CD14-positive monocyte (primary cell): ENCODE measurements around the gene ROBO1. TPM values are rescaled to one million over a fixed set of nuclear protein-coding genes. Genes with fewer than 3 reads are reported as not detected.

Experiments used
- DNase-seq, 3 donors: peaks; one replicate each; pipeline ENCODE4 v3.0.0-alpha.2; 2011 to 2022
- H2AFZ ChIP-seq: 2 replicates; pipeline ENCODE4 v1.6.0; 2012; ENCODE audit warnings: mild to moderate bottlenecking, low read depth, low read length, inconsistent platforms; ENCODE audit not compliant: insufficient read depth, poor library complexity, severe bottlenecking
- H3K27ac ChIP-seq, 2 donors: 1 replicate in 1 of 2; 2 replicates in 1 of 2; pipeline ENCODE4 v1.5.1; 2012 to 2013; ENCODE audit warnings: low read length in 2 of 2, control low read depth in 1 of 2, inconsistent platforms in 1 of 2, low read depth in 1 of 2, mild to moderate bottlenecking in 1 of 2
- H3K27me3 ChIP-seq, 2 donors: one replicate each; pipeline versions ENCODE4 v1.6.0 to v1.6.1; 2011 to 2013; ENCODE audit warnings: low read length in 2 of 2; ENCODE audit not compliant: control insufficient read depth in 2 of 2, insufficient read depth in 2 of 2
- H3K36me3 ChIP-seq, 2 donors: replicated peaks in 1 of 2; 1 replicate in 1 of 2; 2 replicates in 1 of 2; pipeline versions ENCODE4 v1.5.1 to v1.6.1; 2012 to 2013; ENCODE audit warnings: low read length in 2 of 2, control low read depth in 1 of 2, inconsistent platforms in 1 of 2, mild to moderate bottlenecking in 1 of 2; ENCODE audit not compliant: insufficient read depth in 2 of 2, control insufficient read depth in 1 of 2
- H3K4me1 ChIP-seq, 2 donors: 1 replicate in 1 of 2; 2 replicates in 1 of 2; pipeline versions ENCODE4 v1.5.1 to v1.6.1; 2012 to 2013; ENCODE audit warnings: low read length in 2 of 2, control low read depth in 1 of 2, inconsistent platforms in 1 of 2, mild to moderate bottlenecking in 1 of 2, moderate library complexity in 1 of 2; ENCODE audit not compliant: insufficient read depth in 2 of 2, control insufficient read depth in 1 of 2
- H3K4me2 ChIP-seq: replicated peaks from 2 replicates; pipeline ENCODE3; 2012; ENCODE audit warnings: low read length, moderate library complexity, mild to moderate bottlenecking; ENCODE audit not compliant: poor library complexity, severe bottlenecking; ENCODE audit errors: extremely low read depth
- H3K4me3 ChIP-seq, 3 experiments: fragments of 200-600 bp in 1 of 3; sonication (generic) in 1 of 3; replicated peaks in 1 of 3; 1 replicate in 2 of 3; 2 replicates in 1 of 3; pipeline ENCODE4 v1.5.1; 2011 to 2013; ENCODE audit warnings: low read length in 3 of 3, mild to moderate bottlenecking in 3 of 3, control low read depth in 2 of 3, low read depth in 2 of 3, inconsistent platforms in 1 of 3, moderate library complexity in 1 of 3
- H3K79me2 ChIP-seq: 2 replicates; pipeline ENCODE4 v1.6.0; 2012; ENCODE audit warnings: mild to moderate bottlenecking, control low read depth, inconsistent platforms, low read length, moderate library complexity; ENCODE audit not compliant: insufficient read depth
- H3K9ac ChIP-seq: 2 replicates; pipeline ENCODE4 v1.6.0; 2017; ENCODE audit warnings: low read length, mild to moderate bottlenecking; ENCODE audit not compliant: insufficient read depth, poor library complexity, severe bottlenecking
- H3K9me3 ChIP-seq, 2 donors: replicated peaks in 1 of 2; 1 replicate in 1 of 2; 2 replicates in 1 of 2; pipeline versions ENCODE4 v1.5.1 to v1.6.1; 2012 to 2013; ENCODE audit warnings: low read length in 2 of 2, control low read depth in 1 of 2; ENCODE audit not compliant: control insufficient read depth in 1 of 2, insufficient read depth in 1 of 2
- H4K20me1 ChIP-seq: 2 replicates; pipeline ENCODE4 v1.6.0; 2012; ENCODE audit warnings: mild to moderate bottlenecking, low read length, control low read depth, moderate library complexity; ENCODE audit not compliant: insufficient read depth
- H3K27ac Mint-ChIP-seq, 7 donors: one replicate each; pipeline ENCODE4 v1.8.0; 2020; ENCODE audit warnings: mild to moderate bottlenecking in 7 of 7, mixed read lengths in 7 of 7, moderate library complexity in 6 of 7, inconsistent platforms in 2 of 7
- H3K27me3 Mint-ChIP-seq, 3 donors: one replicate each; pipeline ENCODE4 v1.8.0; 2021 to 2022; ENCODE audit warnings: low read depth in 3 of 3, mild to moderate bottlenecking in 3 of 3, mixed read lengths in 3 of 3, moderate library complexity in 3 of 3, inconsistent platforms in 1 of 3
- H3K36me3 Mint-ChIP-seq, 2 donors: one replicate each; pipeline ENCODE4 v1.8.0; 2020; ENCODE audit warnings: mixed read lengths in 2 of 2, inconsistent platforms in 1 of 2, mild to moderate bottlenecking in 1 of 2
- H3K4me1 Mint-ChIP-seq: one replicate; pipeline ENCODE4 v1.8.0; 2020; ENCODE audit warnings: mild to moderate bottlenecking, mixed read lengths
- H3K4me3 Mint-ChIP-seq, 2 donors: one replicate each; pipeline ENCODE4 v1.8.0; 2020; ENCODE audit warnings: mild to moderate bottlenecking in 2 of 2, mixed read lengths in 2 of 2, moderate library complexity in 1 of 2
- H3K9me3 Mint-ChIP-seq, 7 donors: one replicate each; pipeline ENCODE4 v1.8.0; 2020 to 2022; ENCODE audit warnings: mixed read lengths in 7 of 7, mild to moderate bottlenecking in 6 of 7, moderate library complexity in 6 of 7, inconsistent platforms in 2 of 7
- CTCF ChIP-seq: fragments of 200-600 bp; IDR thresholded peaks from one replicate; pipeline ENCODE4 v1.8.0; 2022; ENCODE audit warnings: antibody characterized with exemption, mild to moderate bottlenecking
- WGBS: methylation state at CpG from one replicate; pipeline ENCODE4 v1.1.5; 2013; ENCODE audit warnings: missing lambda C conversion rate; ENCODE audit not compliant: insufficient coverage; 5-methylcytosine and 5-hydroxymethylcytosine counted together
- intact Hi-C, 2 donors: fragments of 100-400 bp; cut with micrococcal nuclease; formaldehyde crosslinking; loops; one replicate each; pipeline versions ENCODE4 v1.15.0 to v1.15.1; 2023
- polyA plus RNA-seq, 3 donors: library from polyadenylated mRNA; depleted of rRNA in 1 of 3; unstranded in 2 of 3; stranded (reverse) in 1 of 3; fragments of 300-500 nt in 2 of 3; fragments of >200 nt in 1 of 3; fragmentation: Illumina TruSeq in 2 of 3; gene quantifications; 1 replicate in 2 of 3; 2 replicates in 1 of 3; pipeline ENCODE4 v1.2.3, GENCODE V29; 2012 to 2021

ROBO1 gene
- polyA plus RNA-seq, 3 donors = 0.09 to 0.10 TPM; not detected in 1

GRCh38 chr3:78893161-78893560, 874.6 kb downstream of the ROBO1 start:
- H3K36me3 ChIP-seq = no peaks in the 10 kb centered on the region
- Mint-ChIP-seq H3K27ac (no peak overlapping the region), H3K4me3 (no peak overlapping the region), H3K4me1 (no peaks in the 10 kb centered on the region), H3K9me3 (peaks cover 0 to 6% (median 2%) of the 10 kb centered on the region in 7 donors), H3K36me3 (no peaks in the 10 kb centered on the region), H3K27me3 (no peaks in the 10 kb centered on the region)
- no peak for TF ChIP-seq CTCF
- WGBS = no CpG with 5 or more reads among the region's 4 CpGs
- H2AFZ ChIP-seq = no peak overlapping the region
- no peak overlapping the region for H3K27ac ChIP-seq
- no peaks in the 10 kb centered on the region for H3K9me3 ChIP-seq
- intact Hi-C loops = no loop called here
- H3K79me2 ChIP-seq = no peaks in the 10 kb centered on the region
- no peaks in the 10 kb centered on the region for H3K4me1 ChIP-seq
- no peak for DNase-seq
- H3K27me3 ChIP-seq = no peaks in the 10 kb centered on the region
- no peaks in the 10 kb centered on the region for H4K20me1 ChIP-seq
- no peak overlapping the region for H3K9ac ChIP-seq
- no peak overlapping the region for H3K4me3 ChIP-seq
- H3K4me2 ChIP-seq = no peak overlapping the region

GRCh38 chr3:78889348-78889747, 878.5 kb downstream of the ROBO1 start:
- Mint-ChIP-seq H3K4me3 (no peak overlapping the region), H3K4me1 (no peaks in the 10 kb centered on the region), H3K9me3 (peaks cover 0 to 10% (median 2%) of the 10 kb centered on the region in 7 donors), H3K36me3 (no peaks in the 10 kb centered on the region), H3K27ac (no peak overlapping the region), H3K27me3 (peaks cover 0 to under 1% (median 0%) of the 10 kb centered on the region in 3 donors)
- no peak overlapping the region for H3K27ac ChIP-seq
- H3K4me2 ChIP-seq = no peak overlapping the region
- no peaks in the 10 kb centered on the region for H3K36me3 ChIP-seq
- no peaks in the 10 kb centered on the region for H3K27me3 ChIP-seq
- H2AFZ ChIP-seq = no peak overlapping the region
- no peak for TF ChIP-seq CTCF
- H3K9me3 ChIP-seq = no peaks in the 10 kb centered on the region
- H3K4me1 ChIP-seq = no peaks in the 10 kb centered on the region
- DNase-seq = no peak
- no peak overlapping the region for H3K9ac ChIP-seq
- H3K79me2 ChIP-seq = no peaks in the 10 kb centered on the region
- no peak overlapping the region for H3K4me3 ChIP-seq
- 100% methylated on average over 2 of the region's 4 CpGs for WGBS
- intact Hi-C loops = no loop called here
- H4K20me1 ChIP-seq = no peaks in the 10 kb centered on the region
